ENCODE measurements around the gene HOXA6.

The HOXA6 gene

GRCh38 chr7:27173956-27174873 lies 26.6 kb upstream of the HOXA6 start, which contains the start of gene HOXA10:
Gene HOXA10, minus strand, starts transcription at chr7:27174320. Its CDS starts 14 bp downstream, at chr7:27174306.
- DNase-seq (ENCODE audit: low read depth, low spot score): no peak
- peak within 1 kb of the TSS; percentile 93 for H3K27ac ChIP-seq

- H3K27ac ChIP-seq: peak overlapping the region; percentile 93
- DNase-seq (ENCODE audit: low read depth, low spot score): no peak
These were observed 26.0 kb upstream of the HOXA6 start for GRCh38 chr7:27173511-27173955.

- no peak for DNase-seq (ENCODE audit: low read depth, low spot score)
- peak overlapping the region; percentile 93 for H3K27ac ChIP-seq
These were observed 25.4 kb upstream of the HOXA6 start for GRCh38 chr7:27172823-27173510.

GRCh38 chr7:27172315-27172774 lies 24.8 kb upstream of the HOXA6 start:
- no peak for DNase-seq (ENCODE audit: low read depth, low spot score)
- H3K27ac ChIP-seq: peak overlapping the region; percentile 93

- no peak for DNase-seq (ENCODE audit: low read depth, low spot score)
- H3K27ac ChIP-seq: peak overlapping the region; percentile 93
These were observed 24.2 kb upstream of the HOXA6 start for GRCh38 chr7:27171637-27172314.

- no peak for DNase-seq (ENCODE audit: low read depth, low spot score)
- H3K27ac ChIP-seq: peak overlapping the region; percentile 93
These were observed 23.7 kb upstream of the HOXA6 start for GRCh38 chr7:27171325-27171636.

DNA sequence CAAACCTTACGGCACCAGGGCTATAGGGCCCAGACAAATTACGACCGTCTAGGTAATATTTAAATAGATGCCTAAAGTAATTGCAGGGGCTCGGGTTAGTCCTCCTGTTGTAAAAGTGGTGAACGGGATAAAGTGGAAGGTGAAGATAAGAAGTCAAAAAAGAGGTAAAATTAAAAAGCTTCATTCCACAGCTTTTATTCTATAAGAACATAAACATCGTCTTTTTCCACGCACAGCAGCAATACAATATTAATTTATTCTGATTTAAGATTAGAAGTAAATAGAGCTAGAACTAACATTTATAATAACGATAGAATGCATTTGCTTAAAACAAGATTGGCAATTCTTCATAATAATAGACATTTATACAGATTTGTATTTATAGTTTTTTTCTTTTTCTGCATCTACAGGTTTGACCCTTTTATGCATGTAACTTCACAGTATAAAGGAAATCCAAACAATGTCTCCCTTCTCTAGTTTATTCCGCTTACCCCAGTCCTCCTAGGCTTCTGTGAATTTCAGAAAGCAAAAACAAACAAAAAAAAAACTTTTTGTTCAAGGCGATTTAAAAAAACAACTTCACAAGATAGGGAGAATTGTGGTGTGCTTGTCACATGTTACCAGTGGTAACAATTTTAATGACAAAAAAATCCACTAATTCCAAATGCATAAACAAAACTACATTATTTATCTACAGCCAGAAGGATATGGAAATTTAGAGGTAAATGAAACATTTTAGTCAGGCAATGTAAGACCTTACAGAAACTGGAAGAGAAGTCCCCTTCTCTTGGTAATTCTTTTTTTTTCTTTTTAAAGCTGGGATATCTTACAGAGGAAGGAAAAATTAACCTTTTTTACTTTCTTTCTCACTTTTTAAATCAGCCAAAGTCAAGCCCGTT lies 23.1 kb upstream of the HOXA6 start:
- H3K27ac ChIP-seq: peak overlapping the region; percentile 93
- DNase-seq (ENCODE audit: low read depth, low spot score): no peak

- H3K27ac ChIP-seq: peak overlapping the region; percentile 93
- no peak for DNase-seq (ENCODE audit: low read depth, low spot score)
These were observed 22.3 kb upstream of the HOXA6 start for GRCh38 chr7:27169658-27170425.

DNA sequence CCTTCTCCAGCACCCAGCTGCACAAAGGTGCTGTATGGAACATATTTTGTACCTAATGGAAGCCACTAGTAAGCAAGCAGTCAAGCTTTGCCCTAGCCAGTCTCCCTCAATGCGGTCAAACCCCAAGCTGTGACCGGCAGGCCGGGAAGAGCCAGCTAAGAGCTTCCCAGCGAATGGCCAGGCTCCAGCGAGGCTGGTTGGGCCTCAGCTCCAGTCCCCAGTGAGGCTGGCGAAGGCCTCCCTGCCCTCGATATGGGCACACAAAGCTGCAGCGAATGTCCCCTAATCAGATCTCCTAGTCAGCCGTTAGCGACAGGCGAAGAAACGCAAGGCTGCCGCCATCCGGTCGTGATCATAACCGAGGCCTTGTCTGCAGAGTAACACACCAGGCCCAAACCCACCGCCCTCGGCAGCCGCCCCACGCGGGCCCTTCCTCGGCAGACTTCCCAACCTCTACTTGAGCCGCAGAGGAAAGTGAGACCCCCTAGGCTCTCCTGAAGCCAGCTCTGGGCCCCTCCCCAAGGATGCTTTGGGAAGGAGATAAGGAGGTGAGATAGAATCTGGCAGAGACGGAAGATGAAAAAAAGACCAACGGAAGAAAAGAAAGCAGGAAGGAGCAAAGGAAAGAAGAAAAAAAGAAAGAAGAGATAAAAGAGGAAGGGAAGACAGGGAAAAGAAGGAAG lies 20.8 kb upstream of the HOXA6 start:
- no peak for DNase-seq (ENCODE audit: low read depth, low spot score)
- H3K27ac ChIP-seq: peak overlapping the region; percentile 93

DNA sequence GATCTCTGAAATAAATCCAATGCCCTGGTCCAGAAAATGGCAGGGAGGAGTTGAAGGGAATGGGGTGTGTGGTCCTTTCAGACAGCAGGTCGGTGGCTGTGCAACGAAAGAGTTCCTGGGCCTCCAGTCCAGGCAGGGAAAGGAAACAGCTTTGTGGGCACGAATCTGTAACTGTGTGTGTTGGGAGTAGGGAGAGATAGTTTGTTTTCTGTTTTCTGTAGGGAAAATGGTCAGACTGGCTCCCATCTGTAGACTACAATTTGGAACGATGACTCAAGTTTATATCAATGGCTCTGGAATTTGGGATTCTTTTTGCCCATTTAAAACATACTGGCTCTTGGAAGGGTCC lies 20.3 kb upstream of the HOXA6 start:
- peak overlapping the region; percentile 93 for H3K27ac ChIP-seq
- no peak for DNase-seq (ENCODE audit: low read depth, low spot score)

DNA sequence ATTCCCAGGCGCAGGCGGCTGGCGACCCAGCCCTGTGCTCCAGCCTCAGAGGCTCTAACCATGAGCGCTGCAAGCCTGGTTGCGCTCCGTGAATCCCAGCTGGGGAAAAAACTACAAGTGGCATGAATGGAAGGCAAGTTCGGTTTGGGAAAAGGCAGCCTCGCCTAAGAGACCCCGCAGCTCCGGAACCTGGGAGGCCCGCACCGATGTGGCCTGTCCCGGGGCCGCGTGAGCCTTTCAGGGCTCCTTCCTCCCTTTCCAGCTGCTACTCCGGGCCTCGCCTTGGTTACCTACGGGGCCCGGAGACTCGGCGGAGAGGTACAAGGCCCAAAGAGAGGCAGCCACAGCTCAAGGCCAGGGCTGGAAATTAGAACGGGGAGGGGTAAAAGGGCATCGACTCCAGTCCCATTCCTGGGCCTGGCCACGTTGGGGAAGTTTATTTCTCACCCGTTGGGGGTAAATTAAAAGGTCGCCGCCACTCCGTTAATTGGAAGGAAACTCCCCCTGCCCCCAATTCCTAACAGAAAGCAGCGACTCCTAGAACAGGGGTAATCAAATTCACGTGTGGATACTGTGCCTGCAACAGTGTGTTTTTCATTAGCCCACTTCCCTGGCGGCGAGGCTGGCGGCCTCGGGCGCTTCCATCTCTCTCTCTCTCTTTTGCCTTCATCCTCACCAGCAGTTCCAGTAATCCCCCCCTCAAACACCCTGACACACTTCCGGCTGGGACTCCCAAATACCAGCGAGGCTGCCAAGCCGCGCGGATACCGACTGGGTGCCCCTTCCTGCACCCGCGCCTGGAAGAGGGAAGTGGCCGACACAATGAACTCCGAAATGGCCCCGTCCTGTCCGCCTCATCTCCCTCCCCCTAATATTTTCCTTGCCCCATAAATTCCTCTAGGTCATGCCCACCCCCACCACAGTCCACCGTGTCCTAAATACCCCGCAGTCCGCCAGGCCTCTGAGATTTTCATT lies 19.2 kb upstream of the HOXA6 start:
- H3K27ac ChIP-seq: peak overlapping the region; percentile 93
- no peak for DNase-seq (ENCODE audit: low read depth, low spot score)

GRCh38 chr7:27165996-27166530 lies 18.5 kb upstream of the HOXA6 start:
- H3K27ac ChIP-seq: peak overlapping the region; percentile 93
- no peak for DNase-seq (ENCODE audit: low read depth, low spot score)

GRCh38 chr7:27165089-27165995 lies 17.8 kb upstream of the HOXA6 start, which contains the start of gene HOXA9:
Gene HOXA9, minus strand, starts transcription at chr7:27165537. Its CDS starts 80 bp downstream, at chr7:27165457.
- peak; percentile 95 for DNase-seq (ENCODE audit: low read depth, low spot score)
- H3K27ac ChIP-seq: peak within 1 kb of the TSS; percentile 93

DNA sequence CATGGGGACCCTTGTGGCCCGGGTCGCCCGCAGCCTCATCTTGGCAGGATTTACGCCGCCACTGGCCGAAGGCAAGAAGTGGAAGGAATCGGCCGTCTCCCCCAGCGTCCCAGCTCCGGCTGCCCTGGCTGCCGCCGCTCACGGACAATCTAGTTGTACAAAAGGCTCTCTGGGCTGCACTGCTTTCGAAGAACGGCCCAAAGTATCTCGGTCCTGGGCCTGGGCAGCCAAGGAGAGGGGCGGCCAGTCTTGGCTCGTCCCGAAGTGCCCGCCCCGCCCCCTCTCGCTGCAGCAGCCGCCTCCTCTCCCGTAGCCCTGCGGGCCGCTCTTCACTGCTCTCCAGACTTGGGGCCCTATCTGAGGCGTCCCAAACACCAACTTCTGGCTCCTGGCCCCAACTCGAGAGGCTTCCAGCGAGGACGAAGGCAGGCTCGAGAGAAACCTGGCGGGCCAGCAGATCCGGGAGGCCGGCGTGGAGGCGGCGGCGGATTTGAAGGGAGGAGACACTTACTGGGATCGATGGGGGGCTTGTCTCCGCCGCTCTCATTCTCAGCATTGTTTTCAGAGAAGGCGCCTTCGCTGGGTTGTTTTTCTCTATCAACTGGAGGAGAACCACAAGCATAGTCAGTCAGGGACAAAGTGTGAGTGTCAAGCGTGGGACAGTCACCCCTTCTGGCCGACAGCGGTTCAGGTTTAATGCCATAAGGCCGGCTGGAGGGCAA lies 17.0 kb upstream of the HOXA6 start:
- no peak for DNase-seq (ENCODE audit: low read depth, low spot score)
- peak overlapping the region; percentile 93 for H3K27ac ChIP-seq

DNA sequence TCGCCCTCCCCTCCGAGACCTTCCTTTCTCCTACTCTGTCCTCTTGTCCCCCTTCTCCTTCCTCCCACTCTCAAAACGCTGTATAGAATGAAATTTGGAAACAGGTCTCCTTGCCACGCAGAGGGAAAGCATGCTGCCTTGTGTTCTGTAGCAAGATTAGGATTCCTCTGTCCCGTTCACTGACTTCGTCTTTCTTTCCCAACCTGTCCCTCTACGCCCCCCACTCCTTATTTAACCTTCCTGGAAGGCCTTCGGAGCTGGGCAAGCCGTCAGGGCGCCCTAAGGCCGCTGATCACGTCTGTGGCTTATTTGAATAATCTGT lies 16.4 kb upstream of the HOXA6 start:
- DNase-seq (ENCODE audit: low read depth, low spot score): no peak
- H3K27ac ChIP-seq: peak overlapping the region; percentile 93

Measured in epithelial cell of prostate (primary cell).